HG02870 (cell line): ENCODE data around the gene HOXA7.

Experiments
- ATAC-seq: cut with Tn5 transposase; IDR thresholded peaks from one replicate; pipeline ENCODE4 v1.9.1; 2021; ENCODE audit warnings: mild to moderate bottlenecking, moderate library complexity; ENCODE audit not compliant: unreplicated experiment

HOXA7 gene

DNA sequence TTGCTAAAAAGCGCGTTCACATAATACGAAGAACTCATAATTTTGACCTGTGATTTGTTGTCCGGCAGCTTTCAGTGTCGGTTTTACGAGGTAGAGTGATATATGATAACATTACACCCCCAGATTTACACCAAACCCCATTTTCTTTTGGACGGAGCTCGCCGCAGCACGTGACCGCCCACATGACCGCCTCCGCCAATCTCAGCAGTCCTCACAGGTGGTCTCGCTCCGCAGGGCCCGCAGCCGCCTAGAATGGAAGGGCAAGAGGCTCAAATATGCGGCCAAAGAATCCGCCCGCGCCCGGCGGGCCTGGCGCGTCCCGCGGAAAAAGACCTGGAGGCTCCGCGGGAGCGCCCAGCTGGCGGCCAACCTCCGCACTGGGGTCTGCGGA lies at the start of gene HOXA7:
Gene HOXA7 (minus strand): TSS at position 168 of the 391 bp plus-strand sequence. CDS start 130 bp downstream, at position 38.
- no peak for ATAC-seq

DNA sequence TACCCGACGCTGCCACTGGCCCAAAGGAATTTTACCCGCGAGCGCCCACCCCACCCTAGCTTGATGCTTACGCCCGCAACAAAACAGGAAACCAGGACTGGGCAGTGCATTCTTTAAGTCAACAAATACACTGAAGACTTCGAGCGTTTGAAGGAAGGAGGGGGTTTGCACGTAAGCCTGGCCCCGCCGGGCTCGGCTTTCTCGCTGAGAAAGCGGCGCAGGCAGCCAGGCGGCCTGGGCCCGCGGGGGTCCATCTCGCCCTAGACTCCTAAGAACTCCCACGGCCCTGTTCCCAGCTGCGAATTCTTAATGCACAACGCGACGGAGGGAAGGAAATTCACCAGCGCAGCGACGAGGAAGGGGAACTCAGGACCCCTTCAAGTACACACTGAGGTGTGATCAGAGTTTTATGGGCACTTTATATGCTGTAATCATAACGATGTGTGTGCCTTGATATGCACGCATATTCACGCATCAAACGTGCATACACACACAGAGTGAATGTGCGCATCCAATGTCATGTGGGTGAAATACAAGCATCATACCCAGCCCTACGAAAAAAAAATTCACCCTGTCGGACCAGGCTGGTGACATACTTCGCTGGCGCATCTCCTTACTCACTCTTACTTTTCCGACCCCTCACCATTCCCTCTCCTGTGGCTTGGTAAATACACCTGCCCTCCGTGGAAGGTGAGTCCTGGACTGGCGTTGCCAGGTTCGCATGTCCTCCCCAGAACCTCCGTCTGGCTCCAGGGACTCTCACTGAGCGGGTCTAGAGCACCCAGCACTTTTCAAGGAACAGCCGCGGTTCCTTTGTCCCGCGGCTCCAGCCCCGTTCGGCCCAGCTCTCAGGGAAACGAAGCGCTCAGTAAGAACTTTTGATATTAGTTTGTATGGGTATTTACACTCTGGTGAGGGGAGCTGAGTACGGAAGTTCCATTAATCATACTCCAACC lies 49.1 kb upstream of the HOXA7 start:
- ATAC-seq: no peak

DNA sequence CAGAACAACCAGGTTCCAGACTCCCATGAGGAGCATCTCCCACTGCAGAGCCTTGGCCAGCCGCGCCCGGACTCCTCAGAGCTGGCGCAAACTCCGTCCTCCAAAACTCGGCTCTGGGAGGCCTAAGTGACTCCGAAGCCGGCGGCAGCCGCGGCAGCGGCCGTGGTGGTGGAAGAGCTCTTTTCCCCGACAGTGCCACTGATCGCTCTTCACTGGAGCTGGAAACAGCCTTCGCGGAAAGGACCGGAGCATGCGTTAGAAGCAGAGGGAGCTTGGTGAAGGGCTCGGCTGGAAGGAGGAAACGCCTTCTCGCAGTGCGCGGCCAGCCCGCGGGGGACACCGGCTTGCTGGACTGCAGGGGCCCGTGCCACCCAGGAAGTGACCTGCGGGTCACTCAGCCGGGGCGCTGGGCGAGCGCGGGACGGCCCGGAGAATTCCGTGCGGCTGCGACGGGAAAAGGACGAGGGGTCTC lies 48.4 kb upstream of the HOXA7 start:
- no peak for ATAC-seq

DNA sequence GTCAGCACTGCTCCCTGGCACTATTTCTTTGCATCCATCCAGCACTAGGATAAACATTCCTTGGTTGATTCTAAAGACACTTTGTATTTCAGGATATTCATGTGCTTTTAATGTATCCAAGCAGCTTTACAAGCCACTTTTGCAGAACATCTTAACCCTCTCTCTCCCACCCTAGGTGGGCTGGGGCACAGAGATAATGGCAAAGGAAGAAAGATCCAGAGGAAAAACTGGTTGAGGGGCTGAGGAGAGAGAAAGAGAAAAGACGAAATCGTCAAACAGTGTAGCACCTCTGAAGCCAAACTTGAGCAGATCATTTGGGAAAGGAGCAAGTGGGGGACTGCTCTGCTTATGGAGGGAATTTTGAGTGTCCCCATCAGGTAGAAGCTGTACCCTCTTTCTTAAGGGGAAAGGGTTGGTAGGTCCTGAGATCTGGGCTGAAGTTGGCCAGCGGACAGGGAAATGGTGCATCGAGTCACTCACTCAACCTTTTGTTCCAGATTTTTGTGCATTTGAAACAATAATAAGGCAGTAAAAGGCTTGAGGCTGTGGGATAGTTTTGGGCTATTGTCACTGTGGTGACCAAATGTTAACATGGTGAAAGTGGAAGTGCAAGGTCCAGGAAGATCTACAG lies 47.6 kb upstream of the HOXA7 start:
- no peak for ATAC-seq

DNA sequence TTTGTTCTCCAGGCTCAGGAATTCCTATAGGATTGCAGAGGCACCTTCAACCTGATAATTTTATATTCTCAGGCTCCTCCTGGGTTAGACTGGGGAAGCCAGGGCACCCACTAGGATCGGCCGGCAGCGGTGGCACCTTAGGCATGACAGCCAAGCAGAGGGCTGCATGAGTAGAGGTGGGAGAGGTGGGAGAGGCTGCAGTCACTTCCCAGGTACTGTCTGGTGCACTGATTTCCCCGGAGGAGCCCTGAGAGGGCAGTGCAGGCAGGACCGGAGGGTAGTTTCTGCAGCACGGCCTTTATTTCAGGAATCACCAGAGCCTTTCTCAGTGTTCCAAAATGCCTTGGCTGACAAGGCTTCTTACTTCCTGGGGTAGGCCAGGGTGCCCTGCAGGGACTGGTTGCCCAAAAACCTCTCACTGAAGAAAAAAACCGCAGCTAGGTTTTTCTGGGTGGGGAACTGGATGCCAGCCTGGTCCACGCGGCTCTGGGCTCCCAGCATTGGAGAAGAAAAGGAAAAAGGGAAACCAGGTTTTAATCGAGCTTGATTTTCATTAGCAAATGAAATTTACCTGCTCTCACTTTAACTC lies 47.0 kb upstream of the HOXA7 start:
- ATAC-seq: no peak

DNA sequence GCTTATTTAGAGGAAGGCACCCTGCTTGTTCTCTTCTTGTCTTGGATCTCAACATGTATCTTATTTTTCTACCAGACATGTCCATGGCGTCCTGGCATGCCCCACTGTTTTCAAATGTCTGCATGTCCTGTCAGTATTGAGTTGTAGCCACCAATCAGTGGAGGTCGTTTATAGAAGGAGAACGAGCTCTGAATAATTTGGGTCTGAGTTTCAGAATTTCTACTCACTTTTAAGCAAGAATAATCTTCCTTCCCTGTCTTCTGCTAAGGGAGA lies 46.3 kb upstream of the HOXA7 start:
- no peak for ATAC-seq

DNA sequence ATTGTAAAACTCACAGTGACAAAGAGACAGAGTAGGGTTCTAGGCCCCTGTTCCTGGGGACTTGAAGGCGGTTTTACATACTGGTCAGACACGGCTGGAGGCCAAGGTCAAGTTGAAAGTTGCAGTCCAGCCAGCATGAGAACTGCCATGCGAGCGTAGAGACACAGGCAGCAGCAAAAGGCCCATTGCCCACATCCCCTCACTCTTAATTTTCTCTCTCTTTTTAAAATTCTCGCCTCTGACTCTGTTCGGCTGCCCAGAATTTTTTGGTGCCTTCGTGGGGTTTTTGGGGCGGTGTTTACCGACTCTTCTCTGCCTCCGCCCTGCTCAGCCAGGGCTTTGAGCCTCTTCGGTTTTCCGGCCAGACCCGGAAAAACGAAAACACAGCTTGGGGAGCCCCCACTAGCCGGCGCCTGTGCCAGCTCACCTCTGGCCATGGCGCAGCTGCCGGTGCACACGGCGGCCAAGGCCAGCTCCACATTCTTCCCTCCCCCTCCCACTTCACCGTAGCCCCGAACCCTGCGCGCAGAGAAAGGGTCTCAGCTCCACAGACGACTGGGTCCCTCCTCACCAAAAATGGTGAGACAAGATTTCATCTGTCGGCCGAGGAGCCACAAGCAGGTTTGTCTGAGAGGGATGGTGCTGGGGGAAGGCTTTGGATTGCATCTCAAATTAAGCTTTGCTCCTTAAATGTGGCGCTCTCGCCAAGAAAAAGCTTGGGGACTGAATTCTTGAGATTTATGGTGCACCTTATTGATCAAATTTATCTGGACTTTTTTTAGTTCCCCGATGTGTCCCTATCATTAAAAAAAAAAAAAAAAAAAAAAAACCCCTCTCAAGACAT lies 45.8 kb upstream of the HOXA7 start:
- no peak for ATAC-seq

DNA sequence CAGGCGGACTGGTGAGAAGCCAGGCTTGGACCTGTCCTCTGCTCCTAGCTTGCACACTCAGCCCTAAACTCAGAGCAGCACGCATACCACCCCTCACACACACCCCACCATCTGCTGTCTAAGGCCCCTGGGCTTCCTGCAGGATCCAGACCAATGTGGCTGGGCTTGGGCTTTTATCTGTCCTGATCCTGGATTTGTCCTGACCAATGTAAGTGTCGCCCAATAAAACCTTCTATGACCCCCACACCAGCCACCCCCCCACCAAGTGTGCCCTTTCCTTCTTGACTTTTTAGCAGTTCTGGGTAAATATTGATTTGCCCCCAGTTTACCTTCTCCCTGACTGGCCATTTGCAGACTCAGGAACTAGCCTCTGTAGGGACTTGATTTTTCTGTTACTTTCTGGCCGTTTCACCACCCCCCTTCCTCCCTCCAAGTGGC lies 45.1 kb upstream of the HOXA7 start:
- no peak for ATAC-seq

DNA sequence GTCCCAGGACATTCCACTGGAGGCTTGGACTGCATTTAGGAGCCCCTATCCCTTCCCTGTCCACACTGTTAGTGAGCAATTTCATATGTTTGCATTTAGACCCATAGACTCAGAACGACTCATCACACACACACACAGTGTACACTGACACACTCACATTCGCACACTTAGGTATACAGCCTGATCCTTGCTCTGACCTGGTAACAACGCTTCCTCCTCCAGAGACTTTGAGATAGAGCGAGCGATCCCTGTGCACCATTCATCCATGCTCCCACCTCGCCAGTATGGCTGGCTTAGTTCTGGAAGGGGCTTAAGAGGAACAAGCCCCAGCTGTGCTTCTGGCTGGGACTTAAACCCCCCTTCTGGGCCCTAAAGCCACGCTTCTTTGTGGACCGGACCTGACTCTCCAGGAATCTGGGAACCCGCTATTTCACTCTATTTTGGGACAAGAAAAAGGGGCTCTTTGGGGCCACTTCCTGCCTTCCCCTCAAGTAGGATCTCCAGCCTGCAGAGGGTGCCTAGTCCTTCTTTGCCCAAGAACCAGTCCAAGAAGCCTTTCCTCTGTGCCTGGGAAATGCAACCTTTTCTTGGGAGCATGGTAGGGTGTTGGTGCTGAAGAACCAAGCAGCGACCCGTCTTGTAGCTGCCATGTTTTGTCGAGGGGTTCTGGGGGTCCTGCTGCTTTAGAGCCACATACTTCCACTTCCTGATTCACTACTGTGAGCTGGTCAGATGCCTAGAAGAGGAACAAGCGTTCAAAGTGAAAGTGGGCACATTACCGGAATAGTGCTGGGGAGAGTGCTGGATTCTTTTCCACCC lies 44.5 kb upstream of the HOXA7 start:
- no peak for ATAC-seq

DNA sequence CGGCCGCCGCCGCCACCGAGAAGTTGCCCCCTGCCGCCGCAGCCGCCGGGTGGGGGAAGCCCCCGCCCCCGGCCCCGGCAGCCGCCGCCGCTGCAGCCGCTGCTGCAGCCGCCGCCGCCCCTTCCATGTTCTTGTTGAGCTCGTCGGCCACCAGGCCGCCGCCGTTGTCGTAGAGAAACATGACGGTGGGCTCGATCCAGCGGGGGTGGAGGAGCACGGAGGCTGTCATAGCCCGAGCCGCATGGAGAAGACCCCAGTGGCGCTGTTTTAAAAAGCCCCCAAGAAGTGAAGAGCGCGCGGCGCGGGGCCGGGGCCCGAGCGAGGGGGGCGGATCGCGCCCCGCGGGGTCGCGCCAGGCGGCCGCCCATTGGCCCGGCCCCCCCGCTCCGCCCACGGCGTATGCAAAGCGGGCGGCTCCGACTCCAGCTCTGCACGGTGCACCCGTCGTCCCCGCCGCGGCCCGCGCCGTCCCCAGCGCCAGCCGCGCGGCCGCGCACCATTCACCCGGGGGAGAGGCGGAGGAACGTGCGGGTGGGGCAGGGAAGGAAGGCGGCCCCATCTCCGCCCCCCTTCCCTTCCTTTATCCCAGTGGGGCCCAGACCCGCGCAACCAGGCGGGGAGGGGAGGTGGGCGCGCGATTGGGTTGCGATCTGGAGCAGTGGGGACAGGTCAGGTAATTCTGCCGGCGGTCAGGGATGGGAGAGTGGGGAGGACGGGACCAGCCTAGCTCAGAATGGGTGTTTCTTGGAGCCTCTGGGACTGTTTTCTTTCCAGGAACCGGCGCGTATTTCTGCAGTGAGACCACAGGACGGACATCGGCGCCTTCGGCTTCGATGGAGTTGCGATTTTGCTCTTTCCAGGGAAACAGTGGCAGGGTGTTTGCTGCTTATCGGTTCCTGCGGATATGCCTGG lies 43.6 kb upstream of the HOXA7 start, which contains the start of gene HOXA13:
Gene HOXA13 (minus strand): TSS at position 243 of the 912 bp plus-strand sequence. CDS start 14 bp downstream, at position 229.
- ATAC-seq: no peak

DNA sequence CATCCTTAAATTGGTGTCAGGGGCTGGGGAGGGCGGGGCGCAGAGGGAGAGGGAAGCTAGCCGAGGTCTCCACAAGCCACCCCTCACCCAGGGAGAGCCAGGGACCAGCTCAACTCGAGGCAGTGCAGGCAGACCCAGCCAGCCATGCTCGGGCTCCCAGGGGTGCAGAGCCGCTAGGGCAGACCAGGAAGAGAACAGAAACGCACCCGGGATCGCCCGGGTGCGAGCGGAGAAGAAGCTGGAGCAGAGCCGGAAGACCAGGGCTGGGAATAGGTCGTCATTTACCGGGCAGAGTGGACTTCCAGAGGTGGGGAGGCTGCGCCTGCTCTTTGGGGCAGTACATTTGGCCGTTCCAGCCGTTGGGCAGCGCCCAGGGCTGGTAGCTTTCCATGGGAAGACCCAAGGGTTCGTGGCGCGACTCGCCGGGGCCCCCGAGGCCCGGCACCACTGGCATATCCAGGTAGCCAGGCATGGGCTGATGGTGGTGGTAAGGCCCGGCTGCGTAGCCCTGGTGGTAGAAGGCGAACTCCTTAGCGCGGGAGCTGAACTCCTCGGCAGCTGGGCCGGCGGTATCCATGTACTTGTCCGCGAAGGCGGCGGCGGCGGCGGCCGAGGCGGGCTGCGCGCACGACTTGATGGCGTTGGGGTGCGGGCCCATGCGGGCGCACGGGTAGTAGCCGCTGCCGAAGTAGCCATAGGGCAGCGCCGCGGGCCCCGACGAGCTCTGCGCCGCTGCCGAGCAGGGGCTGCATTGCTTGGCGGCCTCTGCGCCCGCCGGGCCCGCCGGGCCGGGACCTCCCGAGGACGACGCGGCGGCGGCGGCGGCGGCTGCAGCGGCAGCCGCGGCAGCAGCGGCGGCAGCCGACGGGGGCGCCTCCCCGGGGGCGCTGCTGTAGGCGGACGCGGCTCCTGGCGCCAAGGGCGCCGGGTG lies 42.7 kb upstream of the HOXA7 start:
- no peak for ATAC-seq

DNA sequence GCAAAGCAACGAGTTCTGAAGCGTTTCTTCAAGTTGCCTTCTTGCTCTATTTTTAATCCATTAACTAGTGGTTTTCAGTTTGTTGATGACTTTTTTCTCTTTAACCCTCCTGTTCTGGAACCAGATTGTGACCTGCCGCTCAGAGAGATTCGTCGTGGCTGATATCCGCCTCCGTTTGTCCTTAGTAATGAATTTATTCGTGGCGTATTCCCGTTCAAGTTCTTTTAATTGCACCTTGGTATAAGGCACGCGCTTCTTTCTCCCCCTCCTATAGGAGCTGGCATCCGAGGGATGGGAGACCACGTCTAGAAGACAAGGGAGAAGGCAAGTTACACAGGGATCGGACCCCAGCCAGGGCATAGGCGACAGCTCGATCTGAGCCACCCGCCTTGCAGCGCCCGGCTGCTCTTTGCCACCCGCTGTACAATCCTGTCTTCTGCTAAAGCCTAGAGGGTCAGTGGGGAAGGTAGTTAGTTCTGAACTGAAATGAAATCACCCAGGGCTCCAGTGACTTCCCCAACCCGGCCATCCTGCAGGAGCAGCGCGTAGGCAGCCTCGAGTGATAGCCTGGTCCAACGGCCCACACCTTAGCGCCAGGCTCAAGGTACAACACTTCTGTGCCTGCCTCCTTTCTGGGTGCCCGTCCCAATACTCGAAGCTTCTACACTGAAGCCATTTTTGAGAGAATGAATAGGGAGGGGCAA lies 41.8 kb upstream of the HOXA7 start:
- no peak for ATAC-seq

DNA sequence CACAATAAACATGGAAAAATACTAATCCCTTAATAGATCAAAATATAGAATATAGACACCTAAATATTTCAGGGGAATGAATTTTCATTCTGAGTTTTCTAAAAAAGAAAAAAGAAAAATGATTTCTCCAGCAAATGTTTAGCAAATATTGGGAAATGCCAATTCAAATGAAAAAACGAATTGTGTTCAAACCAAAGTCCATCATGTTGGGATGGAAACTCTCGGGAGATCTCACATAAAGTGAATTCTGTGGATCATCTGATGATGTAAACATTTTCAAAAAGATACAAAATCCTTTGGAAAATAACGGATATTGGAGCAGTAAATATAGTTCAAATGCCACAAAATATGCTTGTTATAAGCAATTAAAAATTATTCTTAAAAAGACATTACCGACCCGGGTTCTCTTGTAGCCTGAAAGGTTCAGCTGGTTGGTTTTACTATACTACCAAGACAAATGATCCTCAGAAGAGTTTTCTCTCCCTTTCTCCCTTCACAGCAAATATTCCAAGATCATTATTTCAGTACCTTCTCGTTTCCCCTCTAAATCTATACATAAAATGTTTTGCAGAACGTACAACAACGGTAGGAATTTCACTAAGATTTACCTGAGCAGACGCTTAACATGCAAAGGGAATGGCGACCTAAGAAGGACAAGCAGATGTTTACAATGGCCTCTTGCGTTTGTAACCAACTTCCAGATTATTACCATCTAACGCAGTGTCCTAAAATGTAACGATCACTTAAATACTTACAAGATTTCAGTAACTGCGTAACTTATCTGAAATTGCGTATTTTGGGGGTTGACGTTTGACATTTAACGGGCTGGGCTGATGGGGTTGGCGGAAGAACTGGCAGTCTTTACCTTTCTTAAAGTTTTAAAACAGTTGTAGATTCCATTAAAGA lies 40.9 kb upstream of the HOXA7 start:
- no peak for ATAC-seq

DNA sequence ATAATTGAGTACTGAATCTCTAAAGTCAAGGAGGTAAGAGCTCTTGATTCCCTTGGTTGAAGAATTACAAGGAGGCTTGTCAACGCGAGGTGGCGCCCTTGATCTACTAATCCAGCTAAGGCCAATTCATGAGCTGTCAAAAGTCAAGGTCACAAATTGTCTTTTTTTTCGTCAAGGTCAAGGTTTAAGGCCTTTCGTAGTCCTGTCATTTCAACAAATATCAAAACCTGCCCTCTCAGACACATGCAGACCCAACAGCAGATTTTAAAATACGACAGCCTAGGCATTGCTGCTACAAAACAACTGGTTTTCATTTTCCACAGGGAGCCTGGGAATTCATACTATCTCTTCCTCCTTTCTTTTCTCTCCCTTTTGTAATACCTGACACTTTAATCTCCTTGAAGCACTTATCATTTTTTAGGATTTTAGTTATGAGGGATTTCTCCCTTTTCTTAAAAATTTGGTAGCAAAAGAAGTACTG lies 39.9 kb upstream of the HOXA7 start:
- no peak for ATAC-seq

DNA sequence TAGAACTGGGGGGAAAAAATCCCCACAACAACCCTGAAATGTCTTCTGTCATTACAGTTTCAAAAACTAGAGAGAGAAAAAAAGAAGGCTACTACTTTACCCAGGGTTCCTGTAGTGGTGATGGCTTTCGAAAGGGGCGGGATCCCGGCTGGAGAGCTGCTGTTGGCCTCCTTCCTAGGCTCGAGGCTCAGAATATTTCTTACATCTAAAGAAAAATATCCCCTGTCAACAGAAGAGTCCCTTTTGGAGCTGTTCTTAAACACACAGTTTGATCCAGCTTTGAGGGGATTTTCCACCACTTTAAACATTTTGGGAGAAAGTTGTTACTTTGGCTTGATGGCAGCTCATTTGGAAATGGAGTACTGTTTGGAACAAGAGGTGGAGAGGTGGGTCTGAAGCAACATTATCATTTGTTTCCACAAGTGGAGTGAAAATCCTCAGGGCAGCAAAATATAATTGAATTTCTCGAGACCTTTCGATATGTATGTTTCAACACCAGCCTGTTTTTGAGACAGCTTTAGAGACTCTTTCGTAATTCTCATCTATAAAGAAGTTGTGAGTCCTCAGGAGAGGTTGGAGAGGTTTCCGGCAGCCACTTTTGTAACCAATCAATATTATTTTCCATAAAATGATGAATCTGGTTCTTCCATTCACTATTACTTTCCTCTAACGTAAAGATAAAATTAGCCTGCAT lies 38.4 kb upstream of the HOXA7 start:
- ATAC-seq: no peak

DNA sequence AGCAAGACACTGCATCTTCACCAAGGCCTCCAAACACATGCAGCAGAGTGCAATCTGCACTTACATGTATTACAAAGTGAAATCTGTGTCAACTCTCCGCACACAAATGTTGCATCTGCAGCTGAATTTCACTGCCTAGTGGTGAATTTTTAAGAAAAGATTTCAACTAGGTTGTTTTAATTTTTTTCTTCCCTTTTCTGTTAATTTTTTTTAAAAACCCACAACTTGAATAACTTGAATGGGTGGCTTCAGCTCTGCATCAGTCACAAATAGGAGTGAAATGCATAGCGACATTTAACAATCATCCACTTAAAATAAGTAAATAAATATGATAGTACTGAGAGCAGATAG lies 37.5 kb upstream of the HOXA7 start:
- no peak for ATAC-seq
